ENCODE results near the gene CCK. TPM values are rescaled to one million over a fixed set of nuclear protein-coding genes. Genes with fewer than 3 reads are reported as not detected.
A peak's percentile ranks its signal among the peaks of the same experiment; 100 is the strongest.

CCK gene
- polyA plus RNA-seq, 1 donor (not counting 4 experiments of a cell fraction or from before 2014, with no cell fraction given), result 8.2 TPM

DNA sequence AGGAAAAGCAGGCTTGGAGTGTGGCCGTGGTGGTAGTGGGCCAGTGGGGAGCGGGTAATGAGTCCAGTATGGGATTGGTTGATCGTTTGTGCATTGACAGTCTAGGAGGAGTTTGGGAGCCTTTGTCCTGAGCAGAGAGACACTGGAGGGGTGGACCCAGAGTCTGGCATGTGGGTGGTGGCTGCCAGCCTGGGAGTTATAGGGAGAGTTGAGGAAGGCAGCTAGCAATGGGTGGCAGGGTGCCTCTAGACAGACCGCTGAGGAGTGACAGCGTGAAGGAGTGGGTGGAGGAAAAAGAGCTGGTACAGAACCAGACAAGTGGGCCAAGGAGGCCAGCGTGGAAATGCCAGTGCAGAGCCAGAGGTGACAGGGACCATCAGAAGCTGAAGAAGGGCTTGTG lies 1.9 kb upstream of the CCK start:
- no peak overlapping the region for H3K27ac ChIP-seq (ENCODE audit: control insufficient read depth, insufficient read depth, low read length)
- no peak overlapping the region for H2AFZ ChIP-seq (ENCODE audit: control insufficient read depth, low read length)
- H3K27me3 ChIP-seq (ENCODE audit: control insufficient read depth, extremely low read depth, insufficient read depth, low read length), result peaks cover 56% of the 10 kb centered on the region
- peaks cover 17% of the 10 kb centered on the region for H3K4me1 ChIP-seq (ENCODE audit: control insufficient read depth, extremely low read depth, insufficient read depth, low read length)
- DNase-seq (ENCODE audit: low read depth, low spot score), result no peak
- TF ChIP-seq, protein P1, sequence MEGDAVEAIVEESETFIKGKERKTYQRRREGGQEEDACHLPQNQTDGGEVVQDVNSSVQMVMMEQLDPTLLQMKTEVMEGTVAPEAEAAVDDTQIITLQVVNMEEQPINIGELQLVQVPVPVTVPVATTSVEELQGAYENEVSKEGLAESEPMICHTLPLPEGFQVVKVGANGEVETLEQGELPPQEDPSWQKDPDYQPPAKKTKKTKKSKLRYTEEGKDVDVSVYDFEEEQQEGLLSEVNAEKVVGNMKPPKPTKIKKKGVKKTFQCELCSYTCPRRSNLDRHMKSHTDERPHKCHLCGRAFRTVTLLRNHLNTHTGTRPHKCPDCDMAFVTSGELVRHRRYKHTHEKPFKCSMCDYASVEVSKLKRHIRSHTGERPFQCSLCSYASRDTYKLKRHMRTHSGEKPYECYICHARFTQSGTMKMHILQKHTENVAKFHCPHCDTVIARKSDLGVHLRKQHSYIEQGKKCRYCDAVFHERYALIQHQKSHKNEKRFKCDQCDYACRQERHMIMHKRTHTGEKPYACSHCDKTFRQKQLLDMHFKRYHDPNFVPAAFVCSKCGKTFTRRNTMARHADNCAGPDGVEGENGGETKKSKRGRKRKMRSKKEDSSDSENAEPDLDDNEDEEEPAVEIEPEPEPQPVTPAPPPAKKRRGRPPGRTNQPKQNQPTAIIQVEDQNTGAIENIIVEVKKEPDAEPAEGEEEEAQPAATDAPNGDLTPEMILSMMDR (optimal IDR thresholded peaks at IDR 0.05 in 1 of 3, IDR thresholded peaks at IDR 0.05 in 1 of 3, conservative IDR thresholded peaks at IDR 0.05 in 1 of 3; ENCODE audit: extremely low read depth in 1 of 3, insufficient read depth in 2 of 3, low read length in 3 of 3), result no peak
- no peak for TF ChIP-seq EZH2 (IDR thresholded peaks at IDR 0.05; ENCODE audit: low read length)
- no peak for FAIRE-seq
- H3K4me3 ChIP-seq (ENCODE audit: control insufficient read depth in 2 of 3, extremely low read depth in 1 of 3, insufficient read depth in 2 of 3, low read depth in 1 of 3, low read length in 3 of 3), result no peak overlapping the region
- H3K79me2 ChIP-seq (ENCODE audit: control insufficient read depth, insufficient read depth, low read length), result no peaks in the 10 kb centered on the region
- H4K20me1 ChIP-seq (ENCODE audit: control insufficient read depth, extremely low read depth, insufficient read depth, low read length), result no peaks in the 10 kb centered on the region
- no peaks in the 10 kb centered on the region for H3K36me3 ChIP-seq (ENCODE audit: control insufficient read depth in 2 of 2, extremely low read depth in 1 of 2, insufficient read depth in 2 of 2, low read length in 2 of 2)
- no peak overlapping the region for H3K4me2 ChIP-seq (ENCODE audit: control insufficient read depth, extremely low read depth, insufficient read depth, low read depth, low read length)
- peaks cover 2% of the 10 kb centered on the region for H3K9me3 ChIP-seq (ENCODE audit: control insufficient read depth, low read depth, low read length)
- dilution Hi-C loops (cut with MboI; ENCODE audit: extremely low pct_ligation_motif_present, low sequenced_read_pairs), result loop anchor here (25.0 kb wide), 2 partner anchors 94 to 169 kb away; no protein-coding TSS in a partner anchor
- no peaks in the 10 kb centered on the region for H3K9me1 ChIP-seq (ENCODE audit: control insufficient read depth, extremely low read depth, insufficient read depth, low read length)
- no peak overlapping the region for H3K9ac ChIP-seq (ENCODE audit: control insufficient read depth, extremely low read depth, insufficient read depth, low read length)

DNA sequence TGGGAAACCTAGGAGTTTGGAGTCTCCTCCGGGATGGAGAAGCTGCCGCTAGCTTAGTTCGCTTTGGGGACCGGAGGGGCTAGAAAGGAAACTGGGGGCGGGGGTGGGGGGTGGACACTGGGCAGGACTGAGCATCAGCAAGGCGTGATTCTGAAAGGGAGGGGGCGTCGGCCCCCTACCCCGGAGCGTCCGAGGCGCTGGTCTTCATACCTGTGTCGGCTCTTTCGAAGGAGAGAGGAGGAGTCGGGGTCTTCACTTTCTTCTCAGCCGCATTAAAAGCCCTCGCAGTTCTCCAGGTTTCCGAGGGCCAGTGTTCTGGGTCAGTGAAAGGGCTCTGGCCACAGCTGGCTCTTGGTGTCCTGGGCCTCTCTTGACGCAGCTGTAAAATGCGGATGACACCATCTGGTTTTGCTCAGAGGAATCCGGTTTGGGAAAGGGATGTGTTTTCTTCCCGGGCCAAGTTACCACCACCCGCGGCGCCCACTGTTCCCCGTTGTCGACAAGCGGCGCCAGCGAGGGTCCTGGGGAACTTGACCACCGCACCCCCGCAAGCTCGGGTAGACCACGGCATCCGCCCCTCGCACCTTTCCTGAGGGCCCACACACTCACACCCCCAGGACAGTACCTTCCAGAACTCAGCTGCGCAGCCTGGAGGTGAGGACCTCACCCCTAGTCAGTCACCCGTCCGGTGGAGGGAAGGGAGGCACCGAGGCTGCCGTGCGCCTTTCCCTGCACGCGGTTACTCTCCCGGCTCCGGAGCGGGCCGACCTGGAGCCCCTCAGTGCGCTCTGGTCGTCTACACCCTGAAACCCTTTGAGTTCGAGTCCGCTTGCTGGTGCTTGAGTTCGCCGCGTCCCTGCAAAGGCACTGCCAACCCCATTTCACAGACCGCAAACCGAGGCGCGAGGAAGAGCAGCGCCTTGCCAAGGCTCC lies 660 bp downstream of the CCK start:
- H3K4me1 ChIP-seq (ENCODE audit: control insufficient read depth, extremely low read depth, insufficient read depth, low read length), result peaks cover 31% of the 10 kb centered on the region
- H2AFZ ChIP-seq (ENCODE audit: control insufficient read depth, low read length), result no peak overlapping the region
- H3K36me3 ChIP-seq (ENCODE audit: control insufficient read depth in 2 of 2, extremely low read depth in 1 of 2, insufficient read depth in 2 of 2, low read length in 2 of 2), result no peaks in the 10 kb centered on the region
- peak overlapping the region; percentile 83 for H3K4me2 ChIP-seq (ENCODE audit: control insufficient read depth, extremely low read depth, insufficient read depth, low read depth, low read length)
- H3K4me3 ChIP-seq (ENCODE audit: control insufficient read depth in 2 of 3, extremely low read depth in 1 of 3, insufficient read depth in 2 of 3, low read depth in 1 of 3, low read length in 3 of 3), result peak overlapping the region in 1 of 3 experiments; percentile 48
- TF ChIP-seq, protein P1 (optimal IDR thresholded peaks at IDR 0.05 in 1 of 3, IDR thresholded peaks at IDR 0.05 in 1 of 3, conservative IDR thresholded peaks at IDR 0.05 in 1 of 3; ENCODE audit: extremely low read depth in 1 of 3, insufficient read depth in 2 of 3, low read length in 3 of 3), result no peak
- peak; percentile 87 for TF ChIP-seq EZH2 (IDR thresholded peaks at IDR 0.05; ENCODE audit: low read length)
- H3K9me1 ChIP-seq (ENCODE audit: control insufficient read depth, extremely low read depth, insufficient read depth, low read length), result no peaks in the 10 kb centered on the region
- peaks cover 50% of the 10 kb centered on the region for H3K27me3 ChIP-seq (ENCODE audit: control insufficient read depth, extremely low read depth, insufficient read depth, low read length)
- H3K27ac ChIP-seq (ENCODE audit: control insufficient read depth, insufficient read depth, low read length), result no peak overlapping the region
- no peaks in the 10 kb centered on the region for H4K20me1 ChIP-seq (ENCODE audit: control insufficient read depth, extremely low read depth, insufficient read depth, low read length)
- DNase-seq (ENCODE audit: low read depth, low spot score) (no peak), FAIRE-seq (no peak)
- peaks cover 2% of the 10 kb centered on the region for H3K9me3 ChIP-seq (ENCODE audit: control insufficient read depth, low read depth, low read length)
- dilution Hi-C loops (cut with MboI; ENCODE audit: extremely low pct_ligation_motif_present, low sequenced_read_pairs), result loop anchor here (25.0 kb wide), 2 partner anchors 97 to 172 kb away; no protein-coding TSS in a partner anchor
- H3K9ac ChIP-seq (ENCODE audit: control insufficient read depth, extremely low read depth, insufficient read depth, low read length), result no peak overlapping the region
- H3K79me2 ChIP-seq (ENCODE audit: control insufficient read depth, insufficient read depth, low read length), result no peaks in the 10 kb centered on the region
